Right atrium auricular region (tissue), 2 donors: Measurements from ENCODE around the gene HEY2. TPM values are rescaled to one million over a fixed set of nuclear protein-coding genes. Genes with fewer than 3 reads are reported as not detected.
"Not testable (repeated sequence)": the region's sequence is repeated elsewhere in the genome, so short reads cannot be mapped to it uniquely, and the experiment has no call there.

ENCODE experiments used
- DNase-seq: peaks from one replicate; pipeline ENCODE4 v3.0.0-alpha.2; 2019; ENCODE audit warnings: low spot score
- H3K27ac ChIP-seq, 2 donors: fragments of 200-600 bp; sonication (generic); 1 replicate in 1 of 2; 2 replicates in 1 of 2; pipeline ENCODE4 v1.5.1; 2016 to 2019
- H3K27me3 ChIP-seq, 2 donors: fragments of 200-600 bp; sonication (generic); one replicate each; pipeline versions ENCODE4 v1.5.1 to v1.6.0; 2017 to 2019
- H3K36me3 ChIP-seq: fragments of 200-600 bp; sonication (generic); one replicate; pipeline ENCODE4 v1.5.1; 2016
- H3K4me1 ChIP-seq, 2 donors: fragments of 200-600 bp; sonication (generic); one replicate each; pipeline versions ENCODE4 v1.5.1 to v1.6.0; 2017 to 2019
- H3K4me3 ChIP-seq, 2 donors: fragments of 200-600 bp; sonication (generic); 1 replicate in 1 of 2; 2 replicates in 1 of 2; pipeline ENCODE4 v1.5.1; 2017 to 2019; ENCODE audit warnings: mild to moderate bottlenecking in 1 of 2, moderate library complexity in 1 of 2
- H3K9me3 ChIP-seq, 2 donors: fragments of 200-600 bp; sonication (generic); one replicate each; pipeline ENCODE4 v1.5.1; 2019
- total RNA-seq, 2 donors: library from RNA; depleted of rRNA; stranded (reverse); fragments of >200 nt; gene quantifications; one replicate each; pipeline ENCODE4 v1.1.0, GENCODE V29; 2016
- TF ChIP-seq, protein P1 (sequence below), 2 donors: fragments of 200-600 bp; sonication (generic); IDR thresholded peaks; one replicate each; pipeline ENCODE4 v1.5.1; 2019; ENCODE audit warnings: antibody characterized with exemption in 2 of 2

HEY2 gene
- total RNA-seq, 2 donors from 2014 or later: 1.8 to 2.7 TPM

DNA sequence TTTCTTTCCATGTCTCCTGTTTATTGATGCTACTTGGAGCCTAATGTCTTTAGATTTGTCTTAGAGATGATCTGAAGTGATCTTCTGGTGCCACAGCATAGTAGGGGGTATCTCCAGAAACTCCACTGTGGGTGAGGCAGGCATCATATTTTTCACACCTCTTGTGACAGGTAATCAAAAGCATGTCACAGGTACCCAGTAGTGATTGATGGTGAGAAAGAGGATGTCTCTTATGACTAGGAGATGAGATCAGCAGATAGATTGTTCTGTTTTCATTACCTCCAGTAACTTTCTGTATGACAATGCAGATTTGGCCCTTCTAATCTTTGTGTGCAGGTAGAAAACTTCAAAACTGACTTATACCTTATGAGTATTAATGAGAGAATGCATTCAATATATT lies 54.8 kb downstream of the HEY2 start:
- TF ChIP-seq, protein P1, sequence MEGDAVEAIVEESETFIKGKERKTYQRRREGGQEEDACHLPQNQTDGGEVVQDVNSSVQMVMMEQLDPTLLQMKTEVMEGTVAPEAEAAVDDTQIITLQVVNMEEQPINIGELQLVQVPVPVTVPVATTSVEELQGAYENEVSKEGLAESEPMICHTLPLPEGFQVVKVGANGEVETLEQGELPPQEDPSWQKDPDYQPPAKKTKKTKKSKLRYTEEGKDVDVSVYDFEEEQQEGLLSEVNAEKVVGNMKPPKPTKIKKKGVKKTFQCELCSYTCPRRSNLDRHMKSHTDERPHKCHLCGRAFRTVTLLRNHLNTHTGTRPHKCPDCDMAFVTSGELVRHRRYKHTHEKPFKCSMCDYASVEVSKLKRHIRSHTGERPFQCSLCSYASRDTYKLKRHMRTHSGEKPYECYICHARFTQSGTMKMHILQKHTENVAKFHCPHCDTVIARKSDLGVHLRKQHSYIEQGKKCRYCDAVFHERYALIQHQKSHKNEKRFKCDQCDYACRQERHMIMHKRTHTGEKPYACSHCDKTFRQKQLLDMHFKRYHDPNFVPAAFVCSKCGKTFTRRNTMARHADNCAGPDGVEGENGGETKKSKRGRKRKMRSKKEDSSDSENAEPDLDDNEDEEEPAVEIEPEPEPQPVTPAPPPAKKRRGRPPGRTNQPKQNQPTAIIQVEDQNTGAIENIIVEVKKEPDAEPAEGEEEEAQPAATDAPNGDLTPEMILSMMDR (IDR thresholded peaks at IDR 0.05): no peak

DNA sequence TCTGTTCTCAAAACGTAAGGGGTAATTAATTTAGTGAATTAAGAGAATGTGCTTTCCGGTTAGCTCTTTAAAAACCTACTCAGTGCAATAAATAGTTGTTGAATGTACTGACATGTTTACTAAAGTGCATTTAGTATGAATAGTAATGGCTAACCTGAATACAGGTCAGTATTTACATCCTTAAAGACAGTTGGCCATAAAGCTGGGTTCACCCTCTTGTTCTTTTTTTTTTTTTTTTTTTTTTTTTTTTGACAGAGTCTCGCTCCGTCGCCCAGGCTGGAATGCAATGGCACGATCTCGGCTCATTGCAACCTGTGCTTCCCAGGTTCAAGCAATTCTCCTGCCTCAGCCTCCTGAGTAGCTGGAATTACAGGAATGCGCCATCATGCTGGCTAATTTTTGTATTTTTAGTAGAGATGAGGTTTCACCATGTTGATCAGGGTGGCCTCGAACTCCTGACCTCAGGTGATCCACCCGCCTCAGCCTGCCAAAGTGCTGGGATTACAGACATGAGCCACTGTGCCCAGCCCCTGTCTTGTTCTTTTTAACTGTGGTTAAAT lies 55.5 kb downstream of the HEY2 start:
- not testable (repeated sequence) for H3K27me3 ChIP-seq, H3K4me1 ChIP-seq, H3K4me3 ChIP-seq, H3K36me3 ChIP-seq, H3K9me3 ChIP-seq, H3K27ac ChIP-seq, DNase-seq

More for the DNA sequence above, 54.8 kb downstream of the HEY2 start:
- DNase-seq: no peak
- Histone ChIP-seq H3K27ac (no peak overlapping the region), H3K4me1 (no peaks in the 10 kb centered on the region), H3K27me3 (no peaks in the 10 kb centered on the region), H3K4me3 (no peak overlapping the region), H3K36me3 (no peaks in the 10 kb centered on the region), H3K9me3 (no peaks in the 10 kb centered on the region)

- no peak overlapping the region for H3K4me3 ChIP-seq
- TF ChIP-seq, protein P1 (IDR thresholded peaks at IDR 0.05): no peak
- H3K4me1 ChIP-seq: peaks cover 0 to 6% of the 10 kb centered on the region in 2 donors
These were observed 57.4 kb downstream of the HEY2 start for GRCh38 chr6:125806813-125807212.

DNA sequence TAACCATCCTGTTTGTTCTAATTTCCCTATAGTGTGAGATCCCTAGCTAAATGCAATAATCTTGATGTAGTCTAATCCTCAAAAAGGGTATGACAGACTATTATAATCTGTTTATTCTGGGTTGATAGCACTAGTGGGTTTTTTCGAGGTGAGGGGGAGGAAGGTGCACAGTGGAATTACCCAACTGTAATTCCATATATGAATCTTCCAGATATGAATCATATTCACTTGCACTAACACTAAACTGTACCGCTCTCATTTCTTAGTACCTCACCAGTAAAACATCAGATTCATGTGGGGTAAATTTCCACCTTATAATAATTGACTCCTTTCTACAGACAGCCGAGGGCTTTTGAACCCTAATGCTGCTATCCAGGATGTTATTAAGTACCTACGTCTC lies 57.9 kb downstream of the HEY2 start:
- Histone ChIP-seq H3K27ac (no peak overlapping the region), H3K4me1 (peaks cover 0 to 9% of the 10 kb centered on the region in 2 donors), H3K36me3 (no peaks in the 10 kb centered on the region), H3K27me3 (no peaks in the 10 kb centered on the region), H3K9me3 (no peaks in the 10 kb centered on the region), H3K4me3 (no peak overlapping the region)
- TF ChIP-seq, protein P1 (IDR thresholded peaks at IDR 0.05): no peak
- no peak for DNase-seq

More at GRCh38 chr6:125806813-125807212, 57.4 kb downstream of the HEY2 start:
- H3K9me3 ChIP-seq: no peaks in the 10 kb centered on the region
- H3K27me3 ChIP-seq: no peaks in the 10 kb centered on the region
- no peak for DNase-seq
- no peak overlapping the region for H3K27ac ChIP-seq
- H3K36me3 ChIP-seq: no peaks in the 10 kb centered on the region

DNA sequence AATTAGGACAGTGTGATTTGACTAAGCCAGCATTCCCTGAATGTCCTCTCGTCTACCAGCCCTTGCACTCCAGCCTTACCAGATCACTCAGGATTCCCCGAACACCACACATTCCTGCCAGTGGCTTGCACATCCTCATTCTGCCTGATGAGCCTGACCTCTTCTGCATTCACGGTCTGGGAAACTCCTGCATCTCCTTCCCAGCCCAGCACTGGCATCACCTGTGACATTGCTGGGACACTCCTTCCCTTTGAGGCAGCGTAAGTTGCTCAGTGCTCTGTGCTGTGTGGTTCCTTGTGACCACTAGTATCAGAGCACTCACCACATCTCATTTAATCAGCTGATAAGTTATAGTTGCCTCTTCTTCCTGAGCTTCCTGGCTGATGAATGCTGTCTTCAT lies 58.6 kb downstream of the HEY2 start:
- Histone ChIP-seq H3K27me3 (no peaks in the 10 kb centered on the region), H3K4me3 (no peak overlapping the region), H3K4me1 (peaks cover 0 to 17% of the 10 kb centered on the region in 2 donors), H3K36me3 (no peaks in the 10 kb centered on the region), H3K27ac (no peak overlapping the region), H3K9me3 (no peaks in the 10 kb centered on the region)
- TF ChIP-seq, protein P1 (IDR thresholded peaks at IDR 0.05): no peak
- no peak for DNase-seq

- DNase-seq: no peak
- Histone ChIP-seq H3K27ac (no peak overlapping the region), H3K4me1 (peaks cover 0 to 18% of the 10 kb centered on the region in 2 donors), H3K36me3 (no peaks in the 10 kb centered on the region), H3K9me3 (no peaks in the 10 kb centered on the region), H3K4me3 (no peak overlapping the region), H3K27me3 (no peaks in the 10 kb centered on the region)
- TF ChIP-seq, protein P1 (IDR thresholded peaks at IDR 0.05): no peak
These were observed 59.2 kb downstream of the HEY2 start for GRCh38 chr6:125808591-125808990.
